ENCODE measurements around the gene RNF187. TPM values are rescaled to one million over a fixed set of nuclear protein-coding genes. Genes with fewer than 3 reads are reported as not detected.

Gene RNF187
- total RNA-seq, 4 donors from 2014 or later, result 20.8 to 26.5 (median 23.5) TPM

- ATAC-seq (ENCODE audit: low FRiP score) (no peak), DNase-seq (ENCODE audit: low spot score) (no peak)
- TF ChIP-seq CTCF (IDR thresholded peaks at IDR 0.05), result no peak
Measured at GRCh38 chr1:228474507-228474906, 12.7 kb upstream of the RNF187 start.

GRCh38 chr1:228475812-228476211 lies 11.4 kb upstream of the RNF187 start:
- no peak for DNase-seq (ENCODE audit: low spot score)
- ATAC-seq (ENCODE audit: low FRiP score), result no peak
- TF ChIP-seq CTCF (IDR thresholded peaks at IDR 0.05), result no peak

- no peak for ATAC-seq (ENCODE audit: low FRiP score)
- TF ChIP-seq CTCF (IDR thresholded peaks at IDR 0.05), result no peak
- DNase-seq (ENCODE audit: low spot score), result no peak
Measured at GRCh38 chr1:228477263-228477662, 9.9 kb upstream of the RNF187 start.

- ATAC-seq (ENCODE audit: low FRiP score) (no peak), DNase-seq (ENCODE audit: low spot score) (no peak)
- TF ChIP-seq CTCF (IDR thresholded peaks at IDR 0.05), result no peak
Measured at GRCh38 chr1:228478326-228478725, 8.9 kb upstream of the RNF187 start.

GRCh38 chr1:228478912-228479711 lies 8.1 kb upstream of the RNF187 start:
- no peak for DNase-seq (ENCODE audit: low spot score)
- no peak for TF ChIP-seq CTCF (IDR thresholded peaks at IDR 0.05)
- no peak for ATAC-seq (ENCODE audit: low FRiP score)

- TF ChIP-seq CTCF (IDR thresholded peaks at IDR 0.05), result no peak
- no peak for DNase-seq (ENCODE audit: low spot score)
- ATAC-seq (ENCODE audit: low FRiP score), result no peak
Measured at GRCh38 chr1:228483789-228484188, 3.4 kb upstream of the RNF187 start.
